GM18505 (cell line): ENCODE results near the gene KLHL26.

Experiments
- ATAC-seq: cut with Tn5 transposase; IDR thresholded peaks from one replicate; pipeline ENCODE4 v1.9.1; 2021; ENCODE audit not compliant: unreplicated experiment
- POLR2A ChIP-seq: IDR thresholded peaks from 4 replicates; pipeline ENCODE4 v1.6.1; 2011; ENCODE audit warnings: borderline replicate concordance; ENCODE audit not compliant: insufficient read depth, insufficient read length; ENCODE audit errors: extremely low read depth

The KLHL26 gene

GRCh38 chr19:18613589-18614234, 23.1 kb upstream of the KLHL26 start:
- no peak for TF ChIP-seq POLR2A
- no peak for ATAC-seq

- ATAC-seq = no peak
- no peak for TF ChIP-seq POLR2A
Observed at GRCh38 chr19:18616023-18616422, 20.8 kb upstream of the KLHL26 start.

- no peak for ATAC-seq
- TF ChIP-seq POLR2A = no peak
Observed at GRCh38 chr19:18617562-18617961, 19.3 kb upstream of the KLHL26 start.

- TF ChIP-seq POLR2A = no peak
- no peak for ATAC-seq
Observed at GRCh38 chr19:18618236-18618635, 18.6 kb upstream of the KLHL26 start.

GRCh38 chr19:18620311-18620710, 16.5 kb upstream of the KLHL26 start:
- ATAC-seq = no peak

GRCh38 chr19:18620902-18621301, 15.9 kb upstream of the KLHL26 start:
- no peak for TF ChIP-seq POLR2A
- ATAC-seq = no peak

More at GRCh38 chr19:18620311-18620710, 16.5 kb upstream of the KLHL26 start:
- no peak for TF ChIP-seq POLR2A

GRCh38 chr19:18626906-18627305, 9.9 kb upstream of the KLHL26 start:
- ATAC-seq = no peak
- TF ChIP-seq POLR2A = no peak

- TF ChIP-seq POLR2A = no peak
- ATAC-seq = no peak
Observed at GRCh38 chr19:18629166-18630088, 7.4 kb upstream of the KLHL26 start.

GRCh38 chr19:18633321-18633720, 3.5 kb upstream of the KLHL26 start:
- no peak for ATAC-seq
- TF ChIP-seq POLR2A = no peak

GRCh38 chr19:18634612-18635297, 2.1 kb upstream of the KLHL26 start:
- no peak for ATAC-seq
- TF ChIP-seq POLR2A = no peak

- no peak for ATAC-seq
- TF ChIP-seq POLR2A = no peak
Observed at GRCh38 chr19:18635831-18636182, 1.0 kb upstream of the KLHL26 start.

GRCh38 chr19:18636183-18636968, 452 bp upstream of the KLHL26 start:
- no peak for TF ChIP-seq POLR2A
- ATAC-seq = peak; percentile 83
